ENCODE data around the gene MAP3K14.

GRCh38 chr17:45269912-45270311 lies 46.9 kb downstream of the MAP3K14 start:
- TF ChIP-seq POLR2A (IDR thresholded peaks at IDR 0.05; ENCODE audit: low read depth, low read length) (no peak), POLR2AphosphoS5 (IDR thresholded peaks at IDR 0.05; ENCODE audit: low read depth, low read length) (no peak)

All from GM12892 (cell line).